ENCODE measurements around the gene PRKACB. TPM values are rescaled to one million over a fixed set of nuclear protein-coding genes. Genes with fewer than 3 reads are reported as not detected.
"Not testable (repeated sequence)": the region's sequence is repeated elsewhere in the genome, so short reads cannot be mapped to it uniquely, and the experiment has no call there.

Gene PRKACB
- total RNA-seq = 10 to 100 TPM; 14.6 to 17.4 (median 15.0) TPM

DNA sequence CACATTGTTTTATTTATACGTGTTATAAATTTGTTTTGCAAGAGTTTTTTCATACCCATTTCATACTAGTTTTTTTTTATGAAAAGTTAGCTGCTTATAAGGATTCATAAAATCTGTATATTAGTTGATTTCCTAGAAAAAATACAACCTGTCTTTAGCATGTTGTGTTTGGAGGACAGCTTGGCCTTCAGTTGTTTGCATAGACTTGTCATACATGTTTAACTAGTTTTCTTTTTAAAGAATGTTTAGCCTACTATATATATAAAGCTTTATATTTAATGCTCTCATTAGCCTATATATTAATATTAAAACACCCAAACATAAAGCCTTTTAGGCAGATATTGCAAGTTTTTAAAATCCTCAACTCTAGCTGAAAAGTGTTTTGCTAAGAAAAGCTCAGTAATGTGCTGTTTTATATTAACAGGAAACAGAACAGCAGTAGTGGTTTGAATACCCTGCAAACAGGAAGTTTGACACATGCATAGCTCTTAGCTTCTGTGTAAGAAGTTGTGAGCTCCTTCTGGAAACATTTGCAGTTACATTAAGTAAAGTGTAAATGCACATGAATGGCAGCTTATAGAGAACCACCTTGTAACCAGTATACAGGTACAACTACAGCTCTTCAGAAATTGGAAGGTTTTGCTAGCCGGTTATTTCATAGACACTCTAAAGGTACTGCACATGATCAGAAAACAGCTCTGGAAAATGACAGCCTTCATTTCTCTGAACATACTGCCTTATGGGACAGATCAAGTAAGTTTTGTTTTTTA, at the start of gene PRKACB:
Gene PRKACB, plus strand, starts transcription at position 476 of the 770 bp plus-strand sequence. Its CDS starts 91 bp downstream, at position 567.
- H3K36me3 Mint-ChIP-seq (ENCODE audit: insufficient read depth) = no peaks in the 10 kb centered on the region
- no peak for DNase-seq

DNA sequence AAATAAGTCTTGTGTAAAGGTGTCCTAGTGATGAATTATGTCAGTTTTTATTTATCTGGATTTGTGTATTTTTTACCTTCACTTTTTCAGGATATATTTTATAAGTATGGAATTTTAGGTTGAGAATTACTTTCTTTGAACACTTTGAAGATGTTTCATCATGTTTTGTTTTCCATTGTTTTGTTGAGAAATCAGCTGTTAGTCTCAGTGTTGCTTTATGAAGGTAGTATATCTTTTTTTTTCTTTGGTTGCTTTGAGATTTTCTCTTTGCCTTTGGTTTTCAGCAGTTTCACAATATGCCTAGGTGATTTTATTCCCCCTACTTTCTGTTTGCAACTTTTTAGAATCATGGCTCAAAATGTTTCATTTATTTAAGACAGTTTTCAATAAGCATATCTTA, 48.8 kb upstream of the PRKACB start:
- no peak for ATAC-seq
- H3K27me3 Mint-ChIP-seq (ENCODE audit: low read depth) = no peaks in the 10 kb centered on the region
- H3K9me3 Mint-ChIP-seq = no peaks in the 10 kb centered on the region
- H3K4me1 Mint-ChIP-seq (ENCODE audit: low read depth) = peaks cover 14% of the 10 kb centered on the region
- H3K4me3 Mint-ChIP-seq = no peak overlapping the region
- no peak for DNase-seq
- peaks cover 1% of the 10 kb centered on the region for H3K36me3 Mint-ChIP-seq (ENCODE audit: insufficient read depth)

More for the DNA sequence above, at the start of gene PRKACB:
- Mint-ChIP-seq H3K4me1 (ENCODE audit: low read depth) (peaks cover 62% of the 10 kb centered on the region), H3K9me3 (no peaks in the 10 kb centered on the region), H3K27me3 (ENCODE audit: low read depth) (no peaks in the 10 kb centered on the region), H3K4me3 (peak within 1 kb of the TSS; percentile 87)
- peak; percentile 89 to 91 for ATAC-seq

DNA sequence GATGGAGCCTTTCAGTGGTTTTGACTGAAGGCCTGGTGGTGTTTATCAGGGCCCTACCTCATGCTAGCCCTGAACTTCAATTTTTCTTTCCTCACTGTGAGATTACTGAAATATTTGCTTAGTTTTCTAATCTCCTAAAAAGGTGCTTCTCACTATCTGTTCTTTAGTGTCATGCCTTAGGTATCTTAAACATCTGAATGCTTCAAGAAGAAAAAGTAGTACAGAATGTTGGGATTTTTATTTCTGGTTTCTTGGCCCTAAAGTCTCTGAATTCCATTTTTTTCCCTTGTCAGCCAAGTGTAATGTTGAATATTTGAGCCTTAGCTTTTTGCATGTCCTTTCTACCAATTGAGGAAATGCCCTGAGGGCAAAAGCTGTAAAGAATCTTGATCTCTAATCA, 47.9 kb upstream of the PRKACB start:
- H3K27me3 Mint-ChIP-seq (ENCODE audit: low read depth) = no peaks in the 10 kb centered on the region
- no peak overlapping the region for H3K4me3 Mint-ChIP-seq
- ATAC-seq (no peak), DNase-seq (no peak)
- H3K4me1 Mint-ChIP-seq (ENCODE audit: low read depth) = peaks cover 6% of the 10 kb centered on the region
- H3K9me3 Mint-ChIP-seq = no peaks in the 10 kb centered on the region
- H3K36me3 Mint-ChIP-seq (ENCODE audit: insufficient read depth) = peaks cover 1% of the 10 kb centered on the region

- no peak overlapping the region for H3K4me3 Mint-ChIP-seq
- ATAC-seq (no peak), DNase-seq (no peak)
- no peaks in the 10 kb centered on the region for H3K27me3 Mint-ChIP-seq (ENCODE audit: low read depth)
- H3K4me1 Mint-ChIP-seq (ENCODE audit: low read depth) = peaks cover 4% of the 10 kb centered on the region
- peaks cover 1% of the 10 kb centered on the region for H3K36me3 Mint-ChIP-seq (ENCODE audit: insufficient read depth)
- H3K9me3 Mint-ChIP-seq = no peaks in the 10 kb centered on the region
Observed at GRCh38 chr1:84101204-84101603, 42.9 kb upstream of the PRKACB start.

DNA sequence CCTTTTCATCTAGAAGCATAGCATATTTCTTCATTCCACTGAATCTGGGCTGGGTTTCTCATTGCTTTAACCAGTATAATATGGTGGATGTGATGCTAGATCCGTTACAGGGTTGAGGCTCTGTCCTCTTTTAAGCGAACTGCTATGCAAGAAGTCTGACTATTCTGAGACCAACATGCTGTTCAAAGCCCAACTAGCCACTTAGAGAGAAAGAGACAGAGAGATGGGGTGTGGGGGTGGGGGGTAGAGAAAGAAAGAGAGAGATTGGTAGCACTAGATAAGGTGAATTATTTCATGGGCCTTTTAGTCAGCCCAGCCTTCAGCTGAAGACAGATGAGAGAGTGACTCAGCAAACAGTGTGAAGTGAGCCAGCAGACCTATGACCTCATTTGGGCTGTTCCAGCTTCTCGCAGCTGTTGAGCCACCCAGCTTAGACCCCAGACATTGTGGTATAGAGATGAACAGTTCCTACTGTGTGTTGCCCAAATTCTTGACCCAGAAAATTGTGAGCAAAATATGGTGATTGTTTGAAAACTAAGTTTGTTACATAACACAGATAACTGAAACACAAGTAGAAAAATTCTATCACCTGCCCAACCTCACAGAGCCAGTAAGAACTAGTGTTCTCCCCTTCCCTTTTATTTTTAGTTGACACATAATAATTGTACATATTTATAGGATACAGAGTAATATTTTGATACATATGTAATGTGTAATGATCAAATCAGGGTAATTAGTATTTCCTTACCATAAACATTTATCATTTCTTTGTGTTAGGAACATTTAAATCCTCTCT, 40.7 kb upstream of the PRKACB start:
- Mint-ChIP-seq H3K9me3 (peaks cover 8% of the 10 kb centered on the region), H3K36me3 (ENCODE audit: insufficient read depth) (no peaks in the 10 kb centered on the region), H3K4me1 (ENCODE audit: low read depth) (peaks cover 4% of the 10 kb centered on the region), H3K4me3 (no peak overlapping the region), H3K27me3 (ENCODE audit: low read depth) (no peaks in the 10 kb centered on the region)
- ATAC-seq = peak; percentile 71 to 85
- DNase-seq = no peak

DNA sequence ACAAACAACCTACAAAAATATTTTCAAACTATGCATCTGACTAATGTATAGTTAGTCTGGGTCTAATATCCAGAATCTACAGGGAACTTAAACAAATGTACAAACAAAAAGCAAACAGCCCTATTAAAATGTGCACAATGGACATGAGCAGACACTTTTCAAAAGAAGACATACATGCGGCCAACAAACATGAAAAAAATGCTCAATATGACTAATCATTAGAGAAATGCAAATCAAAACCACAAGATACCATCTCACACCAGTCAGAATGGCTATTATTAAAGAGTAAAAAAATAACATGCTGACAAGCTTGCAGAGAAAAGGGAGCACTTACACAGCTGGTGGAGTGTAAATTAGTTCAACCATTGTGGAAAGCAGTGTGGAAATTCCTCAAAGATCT, 36.5 kb upstream of the PRKACB start:
- not testable (repeated sequence) for H3K36me3 Mint-ChIP-seq (ENCODE audit: insufficient read depth); H3K9me3 Mint-ChIP-seq; DNase-seq; ATAC-seq; H3K4me1 Mint-ChIP-seq (ENCODE audit: low read depth); H3K4me3 Mint-ChIP-seq; H3K27me3 Mint-ChIP-seq (ENCODE audit: low read depth)

- DNase-seq = no peak
- Mint-ChIP-seq H3K4me3 (no peak overlapping the region), H3K9me3 (peaks cover 8% of the 10 kb centered on the region), H3K27me3 (ENCODE audit: low read depth) (no peaks in the 10 kb centered on the region), H3K4me1 (ENCODE audit: low read depth) (peaks cover 3% of the 10 kb centered on the region), H3K36me3 (ENCODE audit: insufficient read depth) (no peaks in the 10 kb centered on the region)
- ATAC-seq = no peak
Observed at GRCh38 chr1:84107955-84108354, 36.1 kb upstream of the PRKACB start.

GRCh38 chr1:84108900-84109578, 35.0 kb upstream of the PRKACB start:
- Mint-ChIP-seq H3K4me3 (no peak overlapping the region), H3K36me3 (ENCODE audit: insufficient read depth) (no peaks in the 10 kb centered on the region), H3K27me3 (ENCODE audit: low read depth) (no peaks in the 10 kb centered on the region), H3K9me3 (peaks cover 8% of the 10 kb centered on the region), H3K4me1 (ENCODE audit: low read depth) (no peaks in the 10 kb centered on the region)
- ATAC-seq (peak in 1 of 2 donors; percentile 14), DNase-seq (no peak)

- ATAC-seq (no peak), DNase-seq (no peak)
- Mint-ChIP-seq H3K4me1 (ENCODE audit: low read depth) (no peaks in the 10 kb centered on the region), H3K9me3 (peaks cover 8% of the 10 kb centered on the region), H3K27me3 (ENCODE audit: low read depth) (no peaks in the 10 kb centered on the region), H3K36me3 (ENCODE audit: insufficient read depth) (no peaks in the 10 kb centered on the region), H3K4me3 (no peak overlapping the region)
Observed at GRCh38 chr1:84110629-84111028, 33.4 kb upstream of the PRKACB start.

DNA sequence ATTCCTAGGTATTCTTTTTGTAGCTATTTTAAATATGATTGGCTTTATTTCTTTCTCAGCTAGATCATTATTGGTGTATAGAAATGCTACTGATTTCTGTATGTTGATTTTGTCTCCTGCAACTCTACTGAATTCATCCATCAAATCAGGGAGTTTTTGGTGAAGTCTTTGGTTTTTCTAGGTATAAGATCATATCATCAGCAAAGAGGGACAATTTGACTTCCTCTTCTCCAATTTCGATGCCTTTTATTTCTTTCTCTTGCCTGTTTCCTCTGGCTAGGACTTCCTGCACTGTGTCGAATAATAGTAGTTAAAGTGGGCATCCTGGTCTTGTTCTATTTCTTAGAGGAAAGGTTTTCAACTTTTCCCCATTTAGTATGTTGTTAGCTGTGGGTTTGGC, 27.5 kb upstream of the PRKACB start:
- ATAC-seq (no peak), DNase-seq (no peak)
- Mint-ChIP-seq H3K4me3 (no peak overlapping the region), H3K9me3 (no peaks in the 10 kb centered on the region), H3K36me3 (ENCODE audit: insufficient read depth) (no peaks in the 10 kb centered on the region), H3K27me3 (ENCODE audit: low read depth) (no peaks in the 10 kb centered on the region), H3K4me1 (ENCODE audit: low read depth) (peaks cover 9% of the 10 kb centered on the region)

GRCh38 chr1:84117868-84118267, 26.2 kb upstream of the PRKACB start:
- no peak for ATAC-seq
- no peak for DNase-seq
- no peaks in the 10 kb centered on the region for H3K36me3 Mint-ChIP-seq (ENCODE audit: insufficient read depth)
- no peak overlapping the region for H3K4me3 Mint-ChIP-seq
- H3K4me1 Mint-ChIP-seq (ENCODE audit: low read depth) = peaks cover 9% of the 10 kb centered on the region
- H3K27me3 Mint-ChIP-seq (ENCODE audit: low read depth) = no peaks in the 10 kb centered on the region
- H3K9me3 Mint-ChIP-seq = no peaks in the 10 kb centered on the region

- Mint-ChIP-seq H3K9me3 (no peaks in the 10 kb centered on the region), H3K4me3 (no peak overlapping the region), H3K27me3 (ENCODE audit: low read depth) (no peaks in the 10 kb centered on the region), H3K36me3 (ENCODE audit: insufficient read depth) (no peaks in the 10 kb centered on the region), H3K4me1 (ENCODE audit: low read depth) (peaks cover 8% of the 10 kb centered on the region)
- no peak for DNase-seq
- ATAC-seq = no peak
Observed at GRCh38 chr1:84121360-84121759, 22.7 kb upstream of the PRKACB start.

DNA sequence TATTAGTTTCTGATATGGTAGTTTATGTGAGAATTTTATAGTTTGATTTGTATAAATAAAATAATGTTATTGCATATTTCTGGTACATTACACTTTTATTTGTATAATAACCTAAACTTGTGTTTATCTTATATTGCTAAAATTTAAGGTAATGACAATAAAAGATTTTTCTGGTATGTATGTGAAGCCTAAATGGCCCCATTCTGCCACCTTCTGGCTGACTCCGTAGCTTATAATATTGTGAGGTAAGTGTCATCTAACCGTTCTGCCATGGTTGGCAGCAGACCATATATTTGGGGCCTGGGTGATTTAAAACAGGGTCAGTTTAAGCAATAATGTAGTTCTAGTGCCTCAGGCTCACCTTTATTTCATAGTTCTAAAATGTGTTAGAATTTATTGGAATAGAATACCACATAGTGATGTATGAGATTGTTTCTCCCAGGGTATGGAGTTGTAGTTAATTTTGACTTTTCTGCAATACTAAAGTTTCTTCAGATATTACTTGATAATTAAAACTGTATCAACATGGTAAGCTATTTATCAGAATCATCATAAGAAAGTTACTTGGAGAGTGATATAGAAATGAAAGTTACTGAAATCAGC, 21.2 kb upstream of the PRKACB start:
- peaks cover 4% of the 10 kb centered on the region for H3K27me3 Mint-ChIP-seq (ENCODE audit: low read depth)
- no peaks in the 10 kb centered on the region for H3K4me1 Mint-ChIP-seq (ENCODE audit: low read depth)
- ATAC-seq = peak; percentile 56 to 60
- H3K9me3 Mint-ChIP-seq = no peaks in the 10 kb centered on the region
- DNase-seq = peak; percentile 44
- no peaks in the 10 kb centered on the region for H3K36me3 Mint-ChIP-seq (ENCODE audit: insufficient read depth)
- no peak overlapping the region for H3K4me3 Mint-ChIP-seq

DNA sequence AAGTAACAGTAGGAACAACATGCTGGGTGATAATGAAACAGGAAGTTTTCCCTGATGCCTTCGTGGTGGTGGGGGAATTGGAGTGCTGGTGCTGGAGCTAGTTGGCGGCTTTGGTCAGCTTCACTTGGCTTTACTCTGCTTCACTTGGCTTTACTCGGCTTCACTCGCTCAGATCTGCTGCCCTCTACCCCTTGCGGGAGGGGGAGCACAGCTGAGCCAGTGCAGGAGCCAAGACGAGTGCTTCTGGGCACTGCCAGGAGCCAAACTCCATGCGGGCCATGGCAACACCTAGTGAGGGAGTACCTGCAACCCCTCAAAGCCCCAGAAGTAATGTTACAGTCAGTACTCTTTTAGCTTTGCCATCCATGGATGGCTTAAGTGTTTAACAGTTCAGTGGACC, 10.6 kb upstream of the PRKACB start:
- Mint-ChIP-seq H3K27me3 (ENCODE audit: low read depth) (peaks cover 2% of the 10 kb centered on the region), H3K36me3 (ENCODE audit: insufficient read depth) (no peaks in the 10 kb centered on the region), H3K4me1 (ENCODE audit: low read depth) (peaks cover 12% of the 10 kb centered on the region), H3K9me3 (peaks cover 6% of the 10 kb centered on the region), H3K4me3 (no peak overlapping the region)
- no peak for DNase-seq
- no peak for ATAC-seq
